Ascending aorta (tissue), 2 donors: ENCODE measurements around the gene ILF2. TPM values are rescaled to one million over a fixed set of nuclear protein-coding genes. Genes with fewer than 3 reads are reported as not detected.

Experiments used
- DNase-seq, 2 donors: peaks; one replicate each; pipeline ENCODE4 v3.0.0-alpha.2; 2019; ENCODE audit warnings: low spot score in 2 of 2
- H3K27ac ChIP-seq, 2 donors: fragments of 200-600 bp; sonication (generic); one replicate each; pipeline ENCODE4 v1.5.1; 2016 to 2017; ENCODE audit warnings: mild to moderate bottlenecking in 1 of 2
- H3K27me3 ChIP-seq: fragments of 200-600 bp; sonication (generic); one replicate; pipeline ENCODE4 v1.5.1; 2017
- H3K36me3 ChIP-seq, 2 donors: fragments of 200-600 bp; sonication (generic); one replicate each; pipeline ENCODE4 v1.5.1; 2016
- H3K4me1 ChIP-seq, 2 donors: fragments of 200-600 bp; sonication (generic); one replicate each; pipeline ENCODE4 v1.5.1; 2016 to 2017; ENCODE audit warnings: mild to moderate bottlenecking in 1 of 2
- H3K4me3 ChIP-seq, 2 donors: fragments of 200-600 bp; sonication (generic); one replicate each; pipeline ENCODE4 v1.5.1; 2016 to 2017; ENCODE audit warnings: mild to moderate bottlenecking in 1 of 2
- H3K9me3 ChIP-seq, 2 donors: fragments of 200-600 bp; sonication (generic); one replicate each; pipeline ENCODE4 v1.5.1; 2016
- CTCF ChIP-seq, 3 experiments: fragments of 200-600 bp in 2 of 3; fragments of 450-650 bp in 1 of 3; sonication (generic) in 2 of 3; IDR thresholded peaks; one replicate each; pipeline ENCODE4 v1.5.1; 2016 to 2019; ENCODE audit warnings: antibody characterized with exemption in 3 of 3, mild to moderate bottlenecking in 1 of 3, moderate library complexity in 1 of 3
- intact Hi-C: fragments of 100-400 bp; cut with DNase I; formaldehyde crosslinking; loops from one replicate; pipeline ENCODE4 v1.15.1; 2023
- total RNA-seq: library from RNA; depleted of rRNA; stranded (reverse); fragments of >200 nt; gene quantifications from one replicate; pipeline ENCODE4 v1.1.0, GENCODE V29; 2016

The ILF2 gene
- total RNA-seq, 1 donor from 2014 or later: 37.5 TPM

- Histone ChIP-seq H3K27me3 (no peaks in the 10 kb centered on the region), H3K4me3 (peak overlapping the region; percentile 73 to 91), H3K4me1 (peaks cover 0 to 7% of the 10 kb centered on the region in 2 donors), H3K27ac (peak overlapping the region; percentile 93 to 94), H3K9me3 (no peaks in the 10 kb centered on the region), H3K36me3 (peaks cover 35% of the 10 kb centered on the region in 2 donors)
- intact Hi-C loops: no loop called here
- DNase-seq: no peak
- no peak for TF ChIP-seq CTCF (IDR thresholded peaks at IDR 0.05)
These were observed 11.6 kb downstream of the ILF2 start for GRCh38 chr1:153659175-153659534.

- DNase-seq: peak; percentile 73 to 96
- Histone ChIP-seq H3K4me3 (peak within 1 kb of the TSS; percentile 73 to 91), H3K27me3 (no peaks in the 10 kb centered on the region), H3K9me3 (no peaks in the 10 kb centered on the region), H3K4me1 (peaks cover 0 to 7% of the 10 kb centered on the region in 2 donors), H3K27ac (peak within 1 kb of the TSS; percentile 93 to 94), H3K36me3 (peaks cover 29 to 31% of the 10 kb centered on the region in 2 donors)
- TF ChIP-seq CTCF (IDR thresholded peaks at IDR 0.05): peak in 1 of 3 experiments; percentile 22
- intact Hi-C loops: no loop called here
These were observed 12.2 kb downstream of the ILF2 start, which contains the start of gene SNAPIN for GRCh38 chr1:153658400-153659174. TSS of gene SNAPIN (plus strand) at chr1:153658703. CDS start at chr1:153658744, 41 bp downstream.

- Histone ChIP-seq H3K36me3 (no peaks in the 10 kb centered on the region), H3K27me3 (no peaks in the 10 kb centered on the region), H3K4me1 (peaks cover 0 to 9% of the 10 kb centered on the region in 2 donors), H3K27ac (no peak overlapping the region), H3K4me3 (no peak overlapping the region), H3K9me3 (no peaks in the 10 kb centered on the region)
- TF ChIP-seq CTCF (IDR thresholded peaks at IDR 0.05): no peak
- intact Hi-C loops: no loop called here
- DNase-seq: no peak
These were observed 15.5 kb downstream of the ILF2 start for GRCh38 chr1:153655333-153655732.

- H3K36me3 ChIP-seq: no peaks in the 10 kb centered on the region
- no peak for TF ChIP-seq CTCF (IDR thresholded peaks at IDR 0.05)
- intact Hi-C loops: no loop called here
- no peak for DNase-seq
- no peaks in the 10 kb centered on the region for H3K9me3 ChIP-seq
- no peak overlapping the region for H3K4me3 ChIP-seq
- peaks cover 5 to 14% of the 10 kb centered on the region in 2 donors for H3K4me1 ChIP-seq
- no peaks in the 10 kb centered on the region for H3K27me3 ChIP-seq
- peak overlapping the region; percentile 51 to 53 for H3K27ac ChIP-seq
These were observed 17.8 kb downstream of the ILF2 start for GRCh38 chr1:153652805-153653500.

- Histone ChIP-seq H3K27me3 (no peaks in the 10 kb centered on the region), H3K9me3 (no peaks in the 10 kb centered on the region), H3K27ac (no peak overlapping the region), H3K4me3 (no peak overlapping the region), H3K4me1 (peaks cover 5 to 12% of the 10 kb centered on the region in 2 donors), H3K36me3 (peaks cover 0 to 1% of the 10 kb centered on the region in 2 donors)
- no peak for TF ChIP-seq CTCF (IDR thresholded peaks at IDR 0.05)
- DNase-seq: no peak
- intact Hi-C loops: no loop called here
These were observed 19.0 kb downstream of the ILF2 start for GRCh38 chr1:153651771-153652170.
